CD4-positive, alpha-beta T cell treated with Interleukin-15 for 4 hours (primary cell): ENCODE data around the gene TBC1D24.

Experiments used
- DNase-seq: peaks from one replicate; pipeline ENCODE4 v3.0.0-alpha.2; 2020; ENCODE audit warnings: low spot score

TBC1D24 gene

DNA sequence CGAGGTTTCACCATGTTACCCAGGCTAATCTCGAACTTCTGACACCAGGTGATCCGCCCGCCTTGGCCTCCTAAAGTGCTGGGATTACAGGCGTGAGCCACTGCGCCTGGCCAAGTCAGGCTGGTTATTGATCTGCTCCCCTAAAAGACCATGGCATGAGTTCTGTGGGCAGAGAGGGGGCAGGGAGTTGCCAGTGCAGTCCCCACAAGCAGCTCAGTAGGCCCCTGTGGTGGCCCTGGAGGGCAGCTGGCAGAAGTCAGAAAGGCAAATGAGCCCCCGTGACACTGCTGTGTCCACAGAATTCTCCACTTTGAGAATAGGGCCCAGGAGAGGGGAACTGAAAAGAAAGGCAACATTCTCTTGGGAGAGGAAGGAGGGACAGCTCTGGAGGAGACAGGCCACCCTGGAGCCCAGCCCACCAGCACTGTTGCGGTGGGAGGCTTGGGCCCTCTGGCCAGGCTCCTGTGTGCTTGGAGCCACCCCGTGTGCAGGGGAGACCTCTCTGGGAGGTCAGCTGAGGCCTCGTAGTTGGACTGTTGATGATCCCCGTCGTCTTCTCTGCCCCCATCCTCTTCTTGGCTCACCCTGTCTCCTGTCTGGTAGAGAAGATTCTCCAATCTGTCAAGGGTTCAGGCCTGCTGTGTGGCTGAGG is 43.2 kb downstream of the TBC1D24 start:
- DNase-seq, result no peak

DNA sequence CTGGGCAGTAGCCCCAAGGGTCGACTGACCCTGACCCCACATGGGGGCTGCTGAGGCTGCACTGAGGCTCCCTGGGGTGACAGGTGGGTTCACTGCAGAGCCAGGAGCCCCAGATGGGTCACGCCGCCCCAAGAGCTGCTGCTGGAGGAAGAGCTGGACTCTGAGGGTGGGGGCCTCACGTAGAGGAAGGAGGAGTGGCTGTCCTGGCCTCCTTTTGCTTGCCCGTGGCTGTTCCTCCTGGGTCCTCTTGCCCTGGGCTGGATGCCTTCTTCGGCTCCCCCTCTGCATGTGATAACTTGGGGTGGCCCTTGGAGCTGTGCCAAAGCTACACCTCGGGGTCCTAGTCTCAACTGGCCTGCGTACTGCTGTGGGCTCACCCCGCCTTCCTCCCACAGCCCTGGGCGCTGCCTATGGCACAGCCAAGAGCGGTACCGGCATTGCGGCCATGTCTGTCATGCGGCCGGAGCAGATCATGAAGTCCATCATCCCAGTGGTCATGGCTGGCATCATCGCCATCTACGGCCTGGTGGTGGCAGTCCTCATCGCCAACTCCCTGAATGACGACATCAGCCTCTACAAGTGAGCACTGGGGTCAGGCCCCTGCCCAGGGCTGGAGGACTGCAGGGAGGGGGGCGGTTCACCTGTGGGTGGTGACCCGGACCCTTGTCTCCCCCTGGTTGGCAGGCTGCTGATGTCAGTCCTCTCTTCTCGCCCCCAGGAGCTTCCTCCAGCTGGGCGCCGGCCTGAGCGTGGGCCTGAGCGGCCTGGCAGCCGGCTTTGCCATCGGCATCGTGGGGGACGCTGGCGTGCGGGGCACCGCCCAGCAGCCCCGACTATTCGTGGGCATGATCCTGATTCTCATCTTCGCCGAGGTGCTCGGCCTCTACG is 44.1 kb downstream of the TBC1D24 start:
- DNase-seq, result no peak

GRCh38 chr16:2519711-2520080 is 44.8 kb downstream of the TBC1D24 start:
- no peak for DNase-seq

DNA sequence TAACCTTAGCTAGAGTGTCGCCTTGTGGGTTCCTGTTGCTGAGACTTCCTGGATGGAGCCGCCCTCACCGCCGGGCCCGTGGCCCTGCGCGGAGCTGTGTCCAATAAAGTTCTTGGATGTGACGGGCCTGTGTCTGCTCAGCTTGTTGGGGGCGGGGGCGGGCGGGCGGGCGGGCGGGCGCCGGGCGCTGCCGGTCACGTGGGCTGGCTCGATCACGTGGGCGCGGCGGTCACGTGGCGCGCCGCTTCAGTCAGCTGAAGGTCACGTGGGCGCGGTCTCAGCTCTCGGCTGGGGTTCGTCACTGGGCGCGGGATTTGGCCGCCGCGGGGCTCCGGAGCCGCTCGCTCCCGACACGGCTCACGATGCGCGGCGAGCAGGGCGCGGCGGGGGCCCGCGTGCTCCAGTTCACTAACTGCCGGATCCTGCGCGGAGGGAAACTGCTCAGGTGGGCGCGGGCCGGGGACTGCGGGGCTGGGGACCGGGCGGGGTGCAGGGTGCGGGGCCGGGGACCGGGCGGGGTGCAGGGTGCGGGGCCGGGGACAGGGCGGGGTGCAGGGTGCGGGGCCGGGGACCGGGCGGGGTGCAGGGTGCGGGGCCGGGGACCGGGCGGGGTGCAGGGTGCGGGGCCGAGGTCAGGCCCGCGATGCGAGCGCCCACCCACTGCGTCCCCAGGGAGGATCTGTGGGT is 45.3 kb downstream of the TBC1D24 start, which contains the start of gene AMDHD2:
Gene AMDHD2, plus strand, starts transcription at position 275 of the 687 bp plus-strand sequence. Its CDS starts 88 bp downstream, at position 363.
- DNase-seq, result peak; percentile 86

DNA sequence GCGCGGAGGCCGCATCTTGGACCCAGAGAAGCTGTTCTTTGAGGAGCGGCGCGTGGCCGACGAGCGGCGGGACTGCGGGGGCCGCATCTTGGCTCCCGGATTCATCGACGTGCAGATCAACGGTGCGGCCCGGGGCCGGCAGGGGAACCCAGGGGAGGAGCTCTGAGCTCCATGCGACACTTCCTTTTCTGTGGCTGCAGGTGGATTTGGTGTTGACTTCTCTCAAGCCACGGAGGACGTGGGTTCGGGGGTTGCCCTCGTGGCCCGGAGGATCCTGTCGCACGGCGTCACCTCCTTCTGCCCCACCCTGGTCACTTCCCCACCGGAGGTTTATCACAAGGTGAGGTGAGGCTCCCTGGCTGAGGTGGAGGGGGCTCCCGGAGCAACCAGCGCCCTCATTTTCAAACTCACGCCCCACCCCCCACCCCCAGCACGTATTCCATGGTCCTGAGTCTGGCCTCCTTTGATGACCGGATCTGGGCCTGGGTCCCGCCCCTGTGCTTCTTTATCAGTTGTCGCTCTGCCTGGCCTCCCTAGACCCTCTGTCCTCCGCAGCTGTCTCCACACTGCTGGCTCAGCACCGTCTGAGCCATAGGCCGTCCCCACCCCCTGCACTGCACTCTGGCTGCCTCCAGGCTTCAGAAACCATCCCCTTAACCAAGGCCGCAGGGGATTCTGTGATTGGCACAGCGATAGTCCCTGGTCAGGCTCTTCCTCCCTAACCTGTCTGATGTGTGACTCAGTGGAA is 46.0 kb downstream of the TBC1D24 start:
- DNase-seq, result peak; percentile 55

DNA sequence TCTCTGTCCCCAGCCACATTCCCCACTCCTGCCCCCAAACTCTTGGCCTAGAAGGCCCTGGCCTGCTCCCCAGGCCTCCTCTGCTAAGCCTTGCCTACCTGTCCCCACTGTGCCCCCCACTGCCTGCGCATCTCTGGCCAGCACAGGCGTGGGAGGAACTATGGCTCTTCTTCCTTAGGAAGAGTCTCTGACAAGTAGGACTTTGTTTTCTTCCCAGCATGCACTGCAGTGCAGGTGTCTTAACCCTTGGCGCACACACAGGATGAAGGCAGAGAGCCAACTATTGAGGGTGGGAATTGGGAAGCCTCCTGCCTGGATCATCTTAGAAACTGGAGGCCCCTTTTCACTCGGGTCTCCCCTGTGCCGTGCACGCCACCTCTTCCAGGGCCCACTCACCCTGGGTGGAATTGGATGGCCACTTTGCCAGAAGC is 48.9 kb downstream of the TBC1D24 start:
- DNase-seq, result no peak

GRCh38 chr16:2524339-2524938 is 49.5 kb downstream of the TBC1D24 start:
- no peak for DNase-seq

- DNase-seq, result no peak
These were observed 51.2 kb downstream of the TBC1D24 start for GRCh38 chr16:2526135-2526534.

DNA sequence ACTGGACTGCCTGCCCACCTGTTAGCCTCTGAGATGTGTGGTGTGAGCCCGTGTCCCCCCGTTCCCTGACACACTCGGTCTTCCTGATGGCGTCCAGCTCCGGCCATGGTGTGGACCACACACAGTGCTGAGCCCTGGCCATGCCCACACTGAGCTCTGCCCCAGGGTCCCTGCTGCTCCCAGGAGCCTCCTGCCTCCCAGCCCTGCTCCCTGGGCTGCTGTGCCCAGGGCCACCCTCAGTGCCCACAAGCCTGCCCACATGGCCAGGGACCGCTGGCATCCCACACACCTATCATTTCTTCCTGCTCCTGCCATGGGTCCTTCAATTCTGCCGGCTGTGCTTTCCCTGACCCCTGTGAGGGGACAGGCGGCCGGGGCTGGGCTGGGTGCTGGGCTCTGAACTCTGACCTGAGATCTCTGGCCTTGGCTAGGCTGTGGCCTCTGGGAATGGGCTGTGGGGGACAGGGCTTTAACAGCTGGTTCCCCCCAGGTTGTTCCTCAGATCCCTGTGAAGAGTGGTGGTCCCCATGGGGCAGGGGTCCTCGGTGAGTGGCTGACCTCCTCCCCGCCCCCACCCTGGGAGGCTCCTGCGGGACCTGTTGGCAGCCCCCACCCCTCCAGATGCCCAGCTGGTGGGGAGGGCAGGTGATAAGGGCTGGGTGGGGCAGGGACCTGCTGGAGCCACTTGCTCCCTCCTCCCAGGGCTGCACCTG is 52.3 kb downstream of the TBC1D24 start:
- DNase-seq, result no peak

- DNase-seq, result no peak
These were observed 52.8 kb downstream of the TBC1D24 start for GRCh38 chr16:2527784-2528100.

GRCh38 chr16:2528161-2529060 is 53.5 kb downstream of the TBC1D24 start:
- DNase-seq, result no peak

DNA sequence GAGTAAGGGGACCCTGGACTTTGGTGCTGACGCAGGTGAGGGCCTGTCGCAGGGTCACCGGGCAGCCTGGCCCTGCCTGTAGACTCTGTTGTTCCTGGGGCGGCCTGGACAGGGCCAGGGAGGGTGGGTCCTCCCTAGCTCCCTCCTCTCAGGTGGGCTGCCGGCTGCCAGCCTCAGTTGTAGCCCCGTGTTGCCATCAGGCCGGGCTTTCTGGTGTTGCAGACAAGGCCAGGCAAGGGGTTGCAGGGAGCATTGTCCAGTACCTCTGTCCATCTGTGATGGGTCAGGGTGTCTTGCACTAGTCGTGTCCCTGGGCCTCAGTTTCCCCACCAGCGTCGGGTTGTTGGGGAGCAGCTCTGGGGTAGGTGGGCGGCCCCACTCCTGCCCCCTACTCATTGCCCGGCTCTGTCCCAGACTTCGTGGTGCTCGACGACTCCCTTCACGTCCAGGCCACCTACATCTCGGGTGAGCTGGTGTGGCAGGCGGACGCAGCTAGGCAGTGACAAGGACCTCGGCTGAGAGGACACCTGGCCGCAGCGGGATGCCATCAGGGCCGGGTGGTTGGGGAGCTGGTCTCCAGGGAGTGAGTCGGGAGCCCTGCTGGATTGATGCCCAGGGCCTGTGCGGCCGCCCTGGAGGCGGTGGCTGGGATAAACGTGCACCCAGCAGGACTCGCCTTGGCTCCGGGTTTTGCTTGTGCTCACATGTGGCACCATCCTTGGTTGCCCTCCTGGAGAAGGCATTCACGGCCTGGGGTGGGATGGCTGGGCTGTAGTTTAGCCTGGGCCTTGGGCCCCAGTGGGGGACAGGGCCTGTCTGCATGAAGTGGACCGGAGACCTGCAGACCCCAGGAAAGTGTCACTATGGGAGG is 54.4 kb downstream of the TBC1D24 start:
- DNase-seq, result no peak

GRCh38 chr16:2529961-2530628 is 55.2 kb downstream of the TBC1D24 start:
- DNase-seq, result no peak

GRCh38 chr16:2530629-2531318 is 55.8 kb downstream of the TBC1D24 start:
- DNase-seq, result no peak

- DNase-seq, result no peak
These were observed 56.4 kb downstream of the TBC1D24 start, which contains the start of gene CEMP1 for GRCh38 chr16:2531371-2531695. CEMP1 (minus strand) TSS chr16:2531408; CDS start chr16:2531073, 335 bp downstream.

DNA sequence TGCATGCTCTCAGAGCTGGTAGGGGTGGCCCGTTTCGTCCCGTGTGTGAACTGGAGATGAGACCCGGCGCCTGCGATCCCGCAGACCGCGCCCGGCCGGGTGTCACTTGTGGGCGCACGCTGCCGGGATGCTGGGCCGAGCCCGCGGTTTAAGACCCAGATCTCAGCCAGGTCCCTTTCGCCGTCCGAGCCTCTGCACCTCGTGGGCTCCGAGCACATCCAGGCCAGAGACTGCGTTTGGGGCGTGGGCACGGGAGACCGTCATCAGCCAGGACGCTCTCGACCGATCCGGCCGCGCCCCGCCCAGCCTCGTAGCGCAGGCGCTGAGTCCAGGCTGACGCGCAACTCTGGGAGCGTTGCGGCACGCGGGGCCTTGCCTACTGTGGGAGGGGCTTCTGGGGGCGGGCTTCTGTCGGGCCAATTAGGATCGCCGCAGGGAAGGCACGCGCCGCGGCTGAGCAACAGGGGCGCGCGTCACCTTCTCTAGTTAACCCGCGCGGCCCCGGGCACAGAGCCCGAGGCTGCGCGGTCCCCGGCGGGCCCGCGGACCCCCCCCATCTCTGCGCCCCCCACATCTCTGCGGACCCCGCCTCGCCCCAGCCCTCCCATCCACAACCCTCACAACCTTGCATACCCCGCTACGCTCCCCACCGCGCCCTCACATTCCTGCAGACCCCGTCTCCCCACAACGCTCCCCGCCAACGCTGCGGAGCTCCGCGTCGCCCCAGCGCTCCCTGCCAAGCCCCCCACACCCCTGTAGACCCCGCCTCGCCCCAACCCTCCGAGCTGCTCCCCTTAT is 57.0 kb downstream of the TBC1D24 start:
- DNase-seq, result peak; percentile 97
